GM12878 (cell line): ENCODE measurements around the gene TTC23L.
"Not testable (repeated sequence)": the region's sequence is repeated elsewhere in the genome, so short reads cannot be mapped to it uniquely, and the experiment has no call there.

Source experiments
- REST ChIP-seq: IDR thresholded peaks from 2 replicates; pipeline ENCODE4 v1.6.1; 2012; ENCODE audit warnings: mild to moderate bottlenecking, low read depth, low read length
- SIX5 ChIP-seq: IDR thresholded peaks from 2 replicates; pipeline ENCODE4 v1.6.1; 2011; ENCODE audit warnings: mild to moderate bottlenecking, low read depth, low read length, moderate library complexity; ENCODE audit not compliant: severe bottlenecking
- SMC3 ChIP-seq: IDR thresholded peaks from 2 replicates; pipeline ENCODE4 v1.6.1; 2011; ENCODE audit warnings: low read length, improper control_type of control experiment, borderline replicate concordance

DNA sequence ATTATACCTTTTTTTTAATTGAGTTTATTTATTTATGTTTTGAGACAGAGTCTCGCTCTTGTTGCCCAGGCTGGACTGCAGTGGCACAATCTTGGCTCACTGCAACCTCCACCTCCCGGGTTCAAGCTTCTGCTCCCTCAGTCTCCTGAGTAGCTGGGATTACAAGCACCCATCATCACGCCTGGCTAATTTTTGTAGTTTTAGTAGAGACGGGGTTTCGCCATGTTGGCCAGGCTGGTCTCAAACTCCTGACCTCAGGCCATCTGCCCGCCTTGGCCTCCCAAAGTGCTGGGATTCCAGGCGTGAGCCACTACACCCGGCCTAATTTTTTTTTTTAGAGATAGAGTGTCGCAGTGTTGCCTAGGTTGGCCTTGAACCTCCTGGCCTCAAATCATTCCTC is 84.3 kb downstream of the TTC23L start:
- TF ChIP-seq REST, SIX5, SMC3: not testable (repeated sequence)
